Raji (cell line): Measurements from ENCODE around the gene APBB1.

ENCODE experiments used
- POLR2A ChIP-seq: IDR thresholded peaks from 2 replicates; pipeline ENCODE4 v1.6.1; 2011; ENCODE audit warnings: low read depth, low read length, control low read depth; ENCODE audit not compliant: insufficient read depth

The APBB1 gene

DNA sequence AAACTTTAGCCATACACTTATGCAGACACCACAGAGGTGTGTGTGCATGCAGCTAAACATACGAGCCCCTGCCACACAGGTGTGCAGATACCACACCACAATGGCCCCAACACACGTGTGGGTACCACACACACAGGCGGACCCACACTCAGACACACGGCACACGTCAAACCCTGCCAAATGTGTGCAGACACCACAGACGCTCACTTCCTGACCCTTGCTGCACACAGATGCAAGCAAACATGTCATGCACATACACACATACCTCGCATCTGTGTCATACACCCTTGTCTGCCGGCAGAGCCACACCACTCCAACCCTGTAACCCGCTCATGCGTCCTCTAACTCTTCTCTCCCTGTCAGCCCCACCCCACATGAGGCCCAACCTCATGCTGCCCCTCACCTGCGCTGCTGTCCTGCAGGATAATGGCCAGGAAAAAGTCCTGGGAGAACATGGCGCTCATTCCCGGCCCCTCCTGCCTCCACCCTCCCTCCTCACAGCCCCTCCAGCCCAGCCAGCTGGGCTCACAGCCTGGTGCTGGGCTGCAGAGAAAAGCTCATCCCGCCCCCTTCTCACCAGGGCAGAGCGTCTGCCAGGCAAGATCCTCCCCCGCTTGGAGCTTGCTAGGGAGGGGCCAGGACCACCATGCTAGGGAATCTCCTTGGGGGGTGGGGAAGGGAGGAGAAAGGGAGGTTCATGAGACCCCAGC is 14.4 kb downstream of the APBB1 start:
- no peak for TF ChIP-seq POLR2A

DNA sequence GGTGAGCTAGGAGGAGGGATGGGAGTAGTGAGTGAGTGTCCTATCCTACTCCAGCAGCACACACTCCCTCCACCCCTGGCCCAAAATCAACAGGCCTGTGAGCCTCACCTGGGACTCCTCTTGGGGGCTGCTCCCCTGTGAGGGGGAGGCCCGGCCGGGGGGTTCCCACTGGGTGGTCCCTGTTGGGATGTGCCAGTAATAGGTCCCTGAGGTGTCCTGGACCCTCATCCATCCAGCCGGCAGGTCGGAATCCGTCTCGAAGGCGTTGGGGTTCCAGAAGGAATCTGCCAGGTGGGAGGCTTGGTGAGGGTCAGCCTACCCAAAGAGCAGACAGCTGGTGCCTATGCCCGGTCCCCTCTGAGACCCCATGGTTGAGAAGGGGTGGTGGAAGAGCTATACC is 15.4 kb downstream of the APBB1 start:
- TF ChIP-seq POLR2A = no peak

DNA sequence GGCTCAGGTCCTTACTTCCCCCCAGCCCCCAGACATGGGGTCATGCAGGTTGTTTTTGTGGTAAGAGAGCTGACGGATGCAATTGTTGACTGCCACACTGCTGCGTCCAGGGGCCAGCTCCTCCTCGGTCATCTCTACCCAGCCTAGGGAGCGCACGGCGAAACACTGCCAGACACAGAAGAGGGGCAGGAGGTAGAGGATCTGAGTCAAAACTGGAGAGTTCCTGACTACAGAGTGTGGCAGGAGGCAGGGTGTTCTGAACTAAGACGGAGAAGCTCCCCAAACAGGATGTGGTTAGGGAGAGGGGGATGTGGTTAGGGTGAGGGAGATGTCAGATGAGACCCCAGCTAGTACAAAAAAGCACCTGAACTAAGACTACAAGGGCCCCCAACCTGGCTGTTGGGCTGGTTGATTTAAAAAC is 16.3 kb downstream of the APBB1 start:
- no peak for TF ChIP-seq POLR2A

DNA sequence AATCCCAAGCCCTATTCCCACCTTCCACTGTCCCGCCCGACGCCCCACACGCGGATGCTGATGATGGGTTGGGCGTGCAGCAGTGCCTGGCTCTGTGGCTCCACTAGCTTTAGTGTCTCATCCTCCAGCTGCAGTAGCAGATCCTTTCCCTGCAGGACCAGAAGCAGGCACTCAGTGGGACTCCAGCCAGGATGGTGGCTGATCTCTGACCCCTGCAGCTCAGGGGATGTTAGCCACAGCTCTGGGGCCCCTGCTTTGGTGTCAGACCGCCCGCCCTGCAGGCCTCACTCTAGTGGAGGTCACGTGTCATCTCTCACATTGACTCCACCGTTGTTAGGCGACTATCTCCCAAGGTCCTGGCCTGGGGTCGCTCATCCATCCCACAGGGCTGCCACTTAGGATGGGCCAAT is 16.8 kb downstream of the APBB1 start:
- TF ChIP-seq POLR2A = no peak

- TF ChIP-seq POLR2A = no peak
Observed at GRCh38 chr11:6401464-6401863, 17.4 kb downstream of the APBB1 start.

DNA sequence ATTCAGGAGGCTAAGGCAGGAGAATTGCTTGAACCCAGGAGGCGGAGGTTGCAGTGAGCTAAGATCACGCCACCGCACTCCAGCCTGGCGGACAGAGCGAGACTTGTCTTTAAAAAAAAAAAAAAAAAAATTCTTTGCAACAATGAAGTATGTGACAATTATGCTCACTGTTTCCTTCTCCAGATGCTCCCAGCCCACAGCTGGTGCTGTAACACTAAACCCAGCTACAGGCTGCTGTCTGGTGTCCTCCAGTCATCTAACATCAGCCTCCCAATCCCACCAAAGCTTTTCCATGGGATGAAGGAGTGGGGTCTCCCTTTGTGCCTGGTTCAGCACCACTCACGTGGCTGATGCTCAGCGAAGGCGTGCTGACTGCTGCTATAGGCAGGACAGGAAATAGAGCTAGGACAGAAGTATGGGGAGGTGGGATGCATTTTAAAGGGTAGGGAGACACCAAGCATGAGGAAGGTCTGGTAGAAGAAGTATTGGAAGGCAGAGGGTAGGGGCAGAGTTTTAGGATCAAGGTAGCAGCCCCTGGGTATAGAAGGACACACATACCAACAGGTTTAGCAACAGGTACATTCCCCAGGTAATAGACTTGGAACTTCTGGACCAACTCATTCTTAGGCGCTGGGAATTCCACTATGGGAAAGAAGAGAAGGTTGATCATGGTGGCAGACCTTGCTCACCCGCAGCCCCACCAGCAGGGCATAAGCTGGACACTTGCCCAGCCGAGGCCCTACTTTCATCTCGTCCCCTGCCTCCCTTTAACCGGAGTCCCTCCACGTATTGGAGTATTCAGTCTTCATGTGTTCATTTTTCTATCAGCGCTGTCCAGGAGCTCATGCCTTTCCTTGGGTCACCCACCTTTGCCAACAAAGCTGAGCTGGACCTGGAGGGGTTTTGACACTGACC is 18.2 kb downstream of the APBB1 start:
- no peak for TF ChIP-seq POLR2A

- no peak for TF ChIP-seq POLR2A
Observed at GRCh38 chr11:6397636-6398035, 21.3 kb downstream of the APBB1 start.

GRCh38 chr11:6397156-6397555 is 21.7 kb downstream of the APBB1 start:
- TF ChIP-seq POLR2A = no peak

- no peak for TF ChIP-seq POLR2A
Observed at GRCh38 chr11:6395470-6396060, 23.3 kb downstream of the APBB1 start.

GRCh38 chr11:6393989-6394670 is 24.8 kb downstream of the APBB1 start:
- no peak for TF ChIP-seq POLR2A

- TF ChIP-seq POLR2A = no peak
Observed at GRCh38 chr11:6391537-6392134, 27.3 kb downstream of the APBB1 start.

DNA sequence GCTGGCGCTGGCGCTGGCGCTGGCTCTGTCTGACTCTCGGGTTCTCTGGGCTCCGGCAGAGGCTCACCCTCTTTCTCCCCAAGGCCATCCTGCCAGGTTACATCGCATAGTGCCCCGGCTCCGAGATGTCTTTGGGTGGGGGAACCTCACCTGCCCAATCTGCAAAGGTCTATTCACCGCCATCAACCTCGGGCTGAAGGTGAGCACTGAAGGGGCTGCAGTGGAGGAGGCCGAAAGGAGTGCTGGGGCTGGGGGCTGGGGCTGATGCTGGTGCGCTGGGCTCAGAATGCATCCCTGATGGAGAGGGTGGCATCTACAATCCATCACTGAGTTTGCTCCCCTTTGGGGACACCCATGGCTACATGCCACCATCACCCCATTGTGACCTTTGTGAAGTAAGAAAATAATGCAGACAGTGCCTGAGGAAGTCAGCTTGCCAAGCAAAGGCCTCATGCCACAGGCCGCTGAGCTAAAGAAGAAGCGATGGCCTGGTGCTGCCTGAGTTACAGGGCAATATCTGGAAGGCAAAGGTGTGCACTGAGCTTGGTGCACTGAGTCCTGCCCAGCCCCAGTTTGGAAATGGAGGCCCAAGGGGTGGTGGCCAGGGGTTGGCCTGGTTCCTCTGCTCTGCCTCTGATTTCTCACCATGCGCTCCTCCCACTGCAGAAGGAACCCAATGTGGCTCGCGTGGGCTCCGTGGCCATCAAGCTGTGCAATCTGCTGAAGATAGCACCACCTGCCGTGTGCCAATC is 28.0 kb downstream of the APBB1 start:
- TF ChIP-seq POLR2A = no peak

- TF ChIP-seq POLR2A = peak; percentile 71
Observed at GRCh38 chr11:6389905-6390717, 28.8 kb downstream of the APBB1 start, which contains the start of gene SMPD1. Gene SMPD1, plus strand, starts transcription at chr11:6390474. Its CDS starts 125 bp downstream, at chr11:6390599.
